UCSD-AML1 (cell line): ENCODE results near the gene KRT14.
"Not testable (repeated sequence)": the region's sequence is repeated elsewhere in the genome, so short reads cannot be mapped to it uniquely, and the experiment has no call there.

ENCODE experiments used
- DNase-seq: peaks from one replicate; lab custom pipeline; 2025; ENCODE audit not compliant: unreplicated experiment; lab: John Stamatoyannopoulos, UW

The KRT14 gene

GRCh38 chr17:41548844-41549595 lies 37.7 kb downstream of the KRT14 start:
- peak; percentile 79 for DNase-seq

GRCh38 chr17:41547921-41548843 lies 38.5 kb downstream of the KRT14 start:
- peak; percentile 25 for DNase-seq

- no peak for DNase-seq
Observed at GRCh38 chr17:41547378-41547841, 39.3 kb downstream of the KRT14 start.

- DNase-seq = no peak
Observed at GRCh38 chr17:41546819-41547218, 39.9 kb downstream of the KRT14 start.

GRCh38 chr17:41545829-41546410 lies 40.8 kb downstream of the KRT14 start:
- no peak for DNase-seq

- no peak for DNase-seq
Observed at GRCh38 chr17:41544935-41545334, 41.8 kb downstream of the KRT14 start.

GRCh38 chr17:41544491-41544892 lies 42.2 kb downstream of the KRT14 start:
- DNase-seq = no peak

- DNase-seq = not testable (repeated sequence)
Observed at GRCh38 chr17:41542786-41543185, 43.9 kb downstream of the KRT14 start.

- DNase-seq = no peak
Observed at GRCh38 chr17:41542357-41542756, 44.3 kb downstream of the KRT14 start.

GRCh38 chr17:41540921-41541625 lies 45.6 kb downstream of the KRT14 start:
- DNase-seq = no peak

- no peak for DNase-seq
Observed at GRCh38 chr17:41539979-41540701, 46.6 kb downstream of the KRT14 start.

- DNase-seq = no peak
Observed at GRCh38 chr17:41539071-41539492, 47.6 kb downstream of the KRT14 start.

- DNase-seq = no peak
Observed at GRCh38 chr17:41538565-41538991, 48.1 kb downstream of the KRT14 start.

GRCh38 chr17:41537990-41538389 lies 48.7 kb downstream of the KRT14 start:
- DNase-seq = no peak

- no peak for DNase-seq
Observed at GRCh38 chr17:41537614-41537954, 49.1 kb downstream of the KRT14 start.

- DNase-seq = no peak
Observed at GRCh38 chr17:41536741-41537613, 49.7 kb downstream of the KRT14 start.

- no peak for DNase-seq
Observed at GRCh38 chr17:41535764-41536481, 50.8 kb downstream of the KRT14 start.

GRCh38 chr17:41534899-41535546 lies 51.7 kb downstream of the KRT14 start:
- no peak for DNase-seq
